HG03159 (cell line): ENCODE data around the gene MSH2.
"Not testable (repeated sequence)": the region's sequence is repeated elsewhere in the genome, so short reads cannot be mapped to it uniquely, and the experiment has no call there.

ENCODE experiments used
- ATAC-seq: cut with Tn5 transposase; IDR thresholded peaks from one replicate; pipeline ENCODE4 v1.9.1; 2021; ENCODE audit warnings: mild to moderate bottlenecking, moderate library complexity; ENCODE audit not compliant: unreplicated experiment

The MSH2 gene

DNA sequence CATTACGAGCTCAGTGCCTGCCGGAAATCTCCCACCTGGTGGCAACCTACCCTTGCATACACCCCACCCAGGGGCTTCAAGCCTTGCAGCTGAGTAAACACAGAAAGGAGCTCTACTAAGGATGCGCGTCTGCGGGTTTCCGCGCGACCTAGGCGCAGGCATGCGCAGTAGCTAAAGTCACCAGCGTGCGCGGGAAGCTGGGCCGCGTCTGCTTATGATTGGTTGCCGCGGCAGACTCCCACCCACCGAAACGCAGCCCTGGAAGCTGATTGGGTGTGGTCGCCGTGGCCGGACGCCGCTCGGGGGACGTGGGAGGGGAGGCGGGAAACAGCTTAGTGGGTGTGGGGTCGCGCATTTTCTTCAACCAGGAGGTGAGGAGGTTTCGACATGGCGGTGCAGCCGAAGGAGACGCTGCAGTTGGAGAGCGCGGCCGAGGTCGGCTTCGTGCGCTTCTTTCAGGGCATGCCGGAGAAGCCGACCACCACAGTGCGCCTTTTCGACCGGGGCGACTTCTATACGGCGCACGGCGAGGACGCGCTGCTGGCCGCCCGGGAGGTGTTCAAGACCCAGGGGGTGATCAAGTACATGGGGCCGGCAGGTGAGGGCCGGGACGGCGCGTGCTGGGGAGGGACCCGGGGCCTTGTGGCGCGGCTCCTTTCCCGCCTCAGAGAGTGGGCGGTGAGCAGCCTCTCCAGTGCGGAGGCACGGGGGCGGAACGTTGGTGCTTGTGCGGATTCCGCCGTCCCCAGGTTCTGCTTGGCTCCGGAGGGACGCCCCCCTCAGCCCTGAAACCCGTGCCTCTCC is at the start of gene MSH2:
TSS of gene MSH2 (plus strand) at position 352 of the 804 bp plus-strand sequence. CDS start at position 388, 36 bp downstream.
- ATAC-seq: peak; percentile 90

- no peak for ATAC-seq
Measured at GRCh38 chr2:47354013-47354847, 48.7 kb upstream of the MSH2 start.

- ATAC-seq: no peak
Measured at GRCh38 chr2:47354848-47355204, 48.1 kb upstream of the MSH2 start.

- ATAC-seq: no peak
Measured at GRCh38 chr2:47357483-47357882, 45.5 kb upstream of the MSH2 start.

- no peak for ATAC-seq
Measured at GRCh38 chr2:47359375-47359868, 43.5 kb upstream of the MSH2 start.

DNA sequence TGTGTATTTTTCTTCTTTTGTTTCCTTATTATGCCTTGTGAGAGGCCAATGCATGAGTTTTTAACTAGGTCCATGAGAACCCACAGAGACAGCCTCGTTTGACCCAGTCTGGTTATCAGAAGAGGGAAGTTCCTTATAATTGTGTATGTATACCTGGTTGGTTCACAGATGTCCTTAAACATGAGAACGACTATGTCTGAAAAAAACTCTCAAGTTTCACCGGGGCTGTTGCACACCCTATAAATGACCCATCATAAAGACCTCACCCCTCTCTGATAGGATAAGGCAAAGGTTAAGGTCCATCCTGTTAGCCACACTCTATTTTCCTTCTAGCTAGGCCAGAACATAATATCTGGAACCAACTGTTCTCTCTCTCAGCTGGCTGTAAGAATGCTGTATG is 42.7 kb upstream of the MSH2 start:
- ATAC-seq: no peak

- no peak for ATAC-seq
Measured at GRCh38 chr2:47360927-47361326, 42.0 kb upstream of the MSH2 start.

- not testable (repeated sequence) for ATAC-seq
Measured at GRCh38 chr2:47361505-47362229, 41.3 kb upstream of the MSH2 start.

- no peak for ATAC-seq
Measured at GRCh38 chr2:47373747-47374146, 29.2 kb upstream of the MSH2 start.

DNA sequence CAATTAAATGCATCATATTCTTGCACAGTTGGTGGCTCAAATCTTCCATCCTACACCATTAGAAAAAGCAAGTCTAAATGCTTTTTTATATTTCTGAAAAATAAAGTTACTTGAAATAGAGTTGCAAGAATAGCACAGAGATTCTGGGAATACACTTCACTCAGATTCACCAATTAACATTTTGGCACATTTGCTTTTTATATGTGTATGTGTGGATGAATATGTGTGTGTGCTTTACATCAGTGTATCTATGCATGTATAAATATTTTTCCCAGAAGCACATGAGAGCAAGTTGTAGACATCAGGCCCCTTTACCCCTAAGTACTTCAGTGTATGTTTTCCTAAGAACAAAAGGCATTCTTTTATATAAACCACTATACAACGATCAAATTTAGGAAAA is 27.6 kb upstream of the MSH2 start:
- no peak for ATAC-seq

DNA sequence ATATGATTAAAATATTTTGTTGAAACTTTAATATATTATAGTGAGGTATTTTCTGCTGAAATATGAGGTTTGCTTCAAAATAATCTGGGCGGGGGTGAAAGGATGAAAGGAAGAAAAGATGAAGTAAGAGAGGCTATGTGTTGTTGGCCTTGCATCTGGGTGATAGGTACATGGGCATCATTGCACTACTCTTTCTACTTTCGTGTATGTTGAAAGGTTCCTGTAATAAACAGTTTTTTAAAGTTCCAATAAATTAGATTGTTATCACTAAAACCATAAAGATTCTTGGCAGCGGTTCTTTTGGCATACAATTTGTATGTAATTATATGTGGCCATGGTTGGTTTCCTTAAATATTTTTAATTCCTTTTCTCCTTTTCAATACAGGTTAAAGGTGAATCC is 23.6 kb upstream of the MSH2 start:
- no peak for ATAC-seq

- ATAC-seq: no peak
Measured at GRCh38 chr2:47381408-47381807, 21.5 kb upstream of the MSH2 start.

DNA sequence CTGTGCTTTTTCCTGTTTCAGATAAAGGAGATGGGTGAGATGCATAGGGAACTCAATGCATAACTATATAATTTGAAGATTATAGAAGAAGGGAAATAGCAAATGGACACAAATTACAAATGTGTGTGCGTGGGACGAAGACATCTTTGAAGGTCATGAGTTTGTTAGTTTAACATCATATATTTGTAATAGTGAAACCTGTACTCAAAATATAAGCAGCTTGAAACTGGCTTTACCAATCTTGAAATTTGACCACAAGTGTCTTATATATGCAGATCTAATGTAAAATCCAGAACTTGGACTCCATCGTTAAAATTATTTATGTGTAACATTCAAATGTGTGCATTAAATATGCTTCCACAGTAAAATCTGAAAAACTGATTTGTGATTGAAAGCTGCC is 16.4 kb upstream of the MSH2 start:
- no peak for ATAC-seq

DNA sequence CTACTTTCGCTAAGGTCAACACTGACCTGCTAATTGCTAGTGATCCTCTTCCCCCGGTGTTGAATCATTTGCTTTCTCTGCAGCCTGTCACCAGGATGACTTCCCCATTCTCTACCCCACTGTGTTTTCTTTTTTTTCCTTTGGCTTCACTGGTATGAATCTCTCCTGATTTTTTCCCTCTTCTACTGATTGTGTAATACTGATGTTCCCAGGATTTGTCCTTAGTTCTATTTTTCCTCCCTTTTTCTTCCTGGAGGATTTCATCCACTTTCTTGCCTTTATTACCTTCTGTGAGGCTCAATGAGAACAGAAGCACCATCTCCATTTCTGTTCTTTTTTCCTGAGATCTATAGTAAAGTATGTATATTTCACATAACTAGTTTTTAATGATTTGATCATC is 14.1 kb upstream of the MSH2 start:
- ATAC-seq: no peak

DNA sequence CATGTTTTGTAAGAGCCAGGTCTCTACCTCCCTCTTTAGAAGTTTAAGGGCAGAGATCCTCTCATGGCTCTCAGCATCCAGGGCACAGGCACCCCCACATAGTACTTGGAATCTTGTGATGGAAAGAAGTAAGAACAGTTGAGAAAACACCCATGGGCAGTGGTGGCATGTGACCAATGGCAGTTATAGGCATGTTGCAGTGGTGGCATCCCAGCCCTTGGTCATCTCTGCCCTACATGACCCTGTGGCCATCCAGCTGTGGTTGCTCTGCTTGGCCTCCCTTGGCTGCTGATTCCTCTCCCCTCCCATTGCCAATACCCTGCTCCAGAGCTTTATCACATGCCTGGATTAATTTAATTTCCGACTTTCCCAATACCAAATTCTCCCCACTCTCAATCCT is 13.3 kb upstream of the MSH2 start:
- no peak for ATAC-seq

DNA sequence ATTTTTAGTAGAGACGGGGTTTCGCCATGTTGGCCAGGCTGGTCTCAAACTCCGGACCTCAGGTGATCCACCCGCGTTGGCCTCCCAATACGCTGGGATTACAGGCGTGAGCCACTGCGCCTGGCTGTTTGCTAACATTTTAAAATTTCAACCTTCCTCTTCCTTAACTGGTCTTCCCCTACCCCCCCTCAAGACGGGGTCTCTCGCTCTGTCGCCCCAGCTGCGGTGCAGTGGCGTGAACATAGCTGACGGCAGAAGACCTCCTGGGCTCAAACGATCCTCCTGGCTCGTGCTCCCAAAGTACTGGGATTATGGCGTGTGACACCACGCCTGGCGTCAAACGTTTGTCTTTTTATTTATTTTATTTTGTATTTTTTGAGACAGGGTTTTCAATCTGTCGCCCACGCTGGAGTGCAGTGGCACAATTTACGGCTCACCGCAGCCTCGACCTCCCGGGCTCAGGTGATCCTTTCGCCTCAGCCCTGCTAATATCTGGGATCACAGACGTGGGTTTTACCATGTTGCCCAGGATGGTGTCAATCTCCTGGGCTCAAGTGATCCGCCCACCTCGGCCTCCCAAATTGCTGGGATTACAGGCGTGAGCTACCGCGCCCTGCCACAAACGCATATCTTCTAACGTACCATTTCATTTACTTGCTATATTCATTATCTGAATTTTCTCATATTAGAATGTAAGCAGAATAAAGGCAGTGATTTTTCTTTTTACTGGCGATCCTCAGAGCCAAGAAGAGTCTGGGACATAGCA is 984 bp upstream of the MSH2 start:
- ATAC-seq: no peak

DNA sequence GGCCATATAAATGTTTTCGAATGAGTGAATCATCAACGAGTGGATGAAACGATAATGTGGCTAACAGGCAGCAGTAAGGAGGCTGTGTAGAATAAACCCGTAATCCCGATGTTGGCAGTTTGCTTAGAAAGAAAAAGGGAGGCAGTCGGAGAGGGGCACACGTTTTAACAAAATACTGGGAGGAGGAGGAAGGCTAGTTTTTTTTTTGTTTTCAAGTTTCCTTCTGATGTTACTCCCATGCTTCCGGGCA is 476 bp upstream of the MSH2 start:
- ATAC-seq: no peak

- no peak for ATAC-seq
Measured at GRCh38 chr2:47403609-47404193, 745 bp downstream of the MSH2 start.

DNA sequence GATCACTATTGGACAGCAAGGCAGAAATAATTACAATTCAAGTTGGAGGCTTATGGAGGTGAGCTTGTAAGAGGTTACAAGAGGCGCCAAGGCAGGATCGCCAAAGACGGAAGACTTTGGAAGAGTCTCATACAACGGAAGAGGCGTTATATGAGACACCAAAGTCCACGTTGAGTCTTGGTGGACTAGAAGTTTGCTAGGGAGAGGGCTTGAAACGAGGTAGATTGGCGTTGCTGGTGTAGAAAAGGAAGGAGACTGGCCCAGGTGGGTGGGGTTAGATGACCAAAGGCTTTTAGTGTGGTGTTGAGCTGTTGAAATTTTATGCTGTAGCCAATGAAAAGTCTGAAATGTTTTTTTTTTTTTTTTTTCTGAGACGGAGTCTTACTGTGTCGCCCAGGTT is 1.4 kb downstream of the MSH2 start:
- no peak for ATAC-seq

- ATAC-seq: no peak
Measured at GRCh38 chr2:47405757-47406156, 2.8 kb downstream of the MSH2 start.
